ENCODE measurements around the gene CLRN1. TPM values are rescaled to one million over a fixed set of nuclear protein-coding genes. Genes with fewer than 3 reads are reported as not detected.

The CLRN1 gene, protein sequence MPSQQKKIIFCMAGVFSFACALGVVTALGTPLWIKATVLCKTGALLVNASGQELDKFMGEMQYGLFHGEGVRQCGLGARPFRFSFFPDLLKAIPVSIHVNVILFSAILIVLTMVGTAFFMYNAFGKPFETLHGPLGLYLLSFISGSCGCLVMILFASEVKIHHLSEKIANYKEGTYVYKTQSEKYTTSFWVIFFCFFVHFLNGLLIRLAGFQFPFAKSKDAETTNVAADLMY
- total RNA-seq (ENCODE audit: unreplicated experiment) = not detected
- long read RNA-seq = 0 reads

DNA sequence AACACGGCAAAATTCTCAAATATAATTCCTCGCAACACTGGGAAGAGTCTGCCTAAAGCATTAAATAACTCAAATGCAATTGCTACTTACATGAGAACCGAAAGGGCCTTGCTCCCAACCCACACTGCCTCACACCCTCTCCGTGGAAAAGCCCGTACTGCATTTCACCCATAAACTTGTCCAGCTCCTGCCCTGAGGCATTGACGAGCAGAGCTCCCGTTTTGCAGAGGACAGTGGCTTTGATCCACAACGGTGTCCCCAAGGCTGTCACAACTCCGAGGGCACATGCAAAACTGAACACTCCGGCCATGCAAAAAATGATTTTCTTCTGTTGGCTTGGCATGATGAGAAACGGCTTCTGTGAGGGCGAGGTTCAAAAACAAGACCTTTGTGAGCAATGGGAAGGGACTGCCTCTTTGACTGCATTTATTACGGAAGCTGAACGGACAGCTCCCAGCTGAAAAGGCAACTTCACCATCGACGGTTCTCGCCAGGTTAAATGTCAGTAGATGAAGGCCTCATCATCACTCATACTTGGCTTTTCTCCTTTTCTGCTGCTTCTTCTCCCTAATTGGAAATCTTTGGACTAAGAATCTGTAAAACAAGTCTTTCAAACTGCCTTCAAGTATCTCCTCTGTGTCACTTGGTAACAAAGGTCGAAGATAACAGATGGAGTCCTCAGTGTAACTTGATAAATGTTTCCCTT is at the start of gene CLRN1:
Gene CLRN1 (minus strand): TSS at position 362 of the 706 bp plus-strand sequence. CDS start 19 bp downstream, at position 343.
- Mint-ChIP-seq H3K36me3 (ENCODE audit: low read depth, unreplicated experiment) (no peaks in the 10 kb centered on the region), H3K27me3 (ENCODE audit: unreplicated experiment) (peaks cover 4% of the 10 kb centered on the region), H3K4me3 (ENCODE audit: unreplicated experiment) (no peak within 1 kb of the TSS), H3K4me1 (ENCODE audit: unreplicated experiment) (peaks cover 11% of the 10 kb centered on the region), H3K27ac (ENCODE audit: unreplicated experiment) (no peak within 1 kb of the TSS), H3K9me3 (ENCODE audit: unreplicated experiment) (no peaks in the 10 kb centered on the region)
- no peak for DNase-seq (ENCODE audit: low spot score)
- TF ChIP-seq, protein P1, sequence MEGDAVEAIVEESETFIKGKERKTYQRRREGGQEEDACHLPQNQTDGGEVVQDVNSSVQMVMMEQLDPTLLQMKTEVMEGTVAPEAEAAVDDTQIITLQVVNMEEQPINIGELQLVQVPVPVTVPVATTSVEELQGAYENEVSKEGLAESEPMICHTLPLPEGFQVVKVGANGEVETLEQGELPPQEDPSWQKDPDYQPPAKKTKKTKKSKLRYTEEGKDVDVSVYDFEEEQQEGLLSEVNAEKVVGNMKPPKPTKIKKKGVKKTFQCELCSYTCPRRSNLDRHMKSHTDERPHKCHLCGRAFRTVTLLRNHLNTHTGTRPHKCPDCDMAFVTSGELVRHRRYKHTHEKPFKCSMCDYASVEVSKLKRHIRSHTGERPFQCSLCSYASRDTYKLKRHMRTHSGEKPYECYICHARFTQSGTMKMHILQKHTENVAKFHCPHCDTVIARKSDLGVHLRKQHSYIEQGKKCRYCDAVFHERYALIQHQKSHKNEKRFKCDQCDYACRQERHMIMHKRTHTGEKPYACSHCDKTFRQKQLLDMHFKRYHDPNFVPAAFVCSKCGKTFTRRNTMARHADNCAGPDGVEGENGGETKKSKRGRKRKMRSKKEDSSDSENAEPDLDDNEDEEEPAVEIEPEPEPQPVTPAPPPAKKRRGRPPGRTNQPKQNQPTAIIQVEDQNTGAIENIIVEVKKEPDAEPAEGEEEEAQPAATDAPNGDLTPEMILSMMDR (IDR thresholded peaks at IDR 0.05; ENCODE audit: unreplicated experiment) = no peak

GRCh38 chr3:151016478-151016795 is 43.9 kb upstream of the CLRN1 start:
- no peaks in the 10 kb centered on the region for H3K36me3 Mint-ChIP-seq (ENCODE audit: low read depth, unreplicated experiment)
- H3K9me3 Mint-ChIP-seq (ENCODE audit: unreplicated experiment) = no peaks in the 10 kb centered on the region
- H3K4me1 Mint-ChIP-seq (ENCODE audit: unreplicated experiment) = no peaks in the 10 kb centered on the region
- H3K4me3 Mint-ChIP-seq (ENCODE audit: unreplicated experiment) = no peak overlapping the region
- H3K27me3 Mint-ChIP-seq (ENCODE audit: unreplicated experiment) = no peaks in the 10 kb centered on the region
- DNase-seq (ENCODE audit: low spot score) = no peak
- TF ChIP-seq, protein P1 (IDR thresholded peaks at IDR 0.05; ENCODE audit: unreplicated experiment) = no peak
- no peak overlapping the region for H3K27ac Mint-ChIP-seq (ENCODE audit: unreplicated experiment)

DNA sequence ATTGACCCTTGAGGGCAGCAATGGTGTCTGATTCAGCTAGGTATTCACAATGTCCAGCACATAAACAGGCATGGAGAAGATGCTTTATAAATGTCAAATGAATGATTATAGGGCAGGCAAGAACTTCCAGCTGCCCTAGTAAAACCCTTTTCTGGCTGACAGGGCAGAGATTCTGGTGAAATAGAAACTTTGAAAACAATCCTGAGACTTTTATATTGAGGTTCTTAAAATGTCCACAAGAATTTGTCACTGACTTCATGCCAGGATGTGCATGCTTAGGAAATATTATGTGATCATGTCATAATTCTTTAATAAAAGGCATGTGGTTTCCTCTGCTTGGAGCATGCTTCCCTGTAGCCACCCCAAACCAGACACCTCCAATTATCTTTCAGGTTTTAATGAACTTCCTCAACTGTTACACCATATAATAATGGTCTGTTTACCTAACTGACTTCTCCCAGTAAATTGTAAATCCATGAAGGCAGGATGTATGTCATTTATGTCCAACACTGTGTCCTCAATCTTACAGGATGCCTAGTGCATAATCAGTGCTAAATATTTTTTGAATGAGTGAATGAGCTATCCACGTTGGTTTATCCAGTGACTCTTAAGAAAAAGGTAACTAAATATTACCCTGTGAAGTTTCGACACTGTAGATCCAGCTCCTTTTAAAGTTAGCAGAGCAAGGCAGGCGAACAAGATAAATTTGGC is 43.4 kb upstream of the CLRN1 start:
- H3K36me3 Mint-ChIP-seq (ENCODE audit: low read depth, unreplicated experiment) = no peaks in the 10 kb centered on the region
- DNase-seq (ENCODE audit: low spot score) = no peak
- H3K27me3 Mint-ChIP-seq (ENCODE audit: unreplicated experiment) = no peaks in the 10 kb centered on the region
- no peak overlapping the region for H3K4me3 Mint-ChIP-seq (ENCODE audit: unreplicated experiment)
- TF ChIP-seq, protein P1 (IDR thresholded peaks at IDR 0.05; ENCODE audit: unreplicated experiment) = no peak
- no peak overlapping the region for H3K27ac Mint-ChIP-seq (ENCODE audit: unreplicated experiment)
- H3K9me3 Mint-ChIP-seq (ENCODE audit: unreplicated experiment) = no peaks in the 10 kb centered on the region
- H3K4me1 Mint-ChIP-seq (ENCODE audit: unreplicated experiment) = no peaks in the 10 kb centered on the region

DNA sequence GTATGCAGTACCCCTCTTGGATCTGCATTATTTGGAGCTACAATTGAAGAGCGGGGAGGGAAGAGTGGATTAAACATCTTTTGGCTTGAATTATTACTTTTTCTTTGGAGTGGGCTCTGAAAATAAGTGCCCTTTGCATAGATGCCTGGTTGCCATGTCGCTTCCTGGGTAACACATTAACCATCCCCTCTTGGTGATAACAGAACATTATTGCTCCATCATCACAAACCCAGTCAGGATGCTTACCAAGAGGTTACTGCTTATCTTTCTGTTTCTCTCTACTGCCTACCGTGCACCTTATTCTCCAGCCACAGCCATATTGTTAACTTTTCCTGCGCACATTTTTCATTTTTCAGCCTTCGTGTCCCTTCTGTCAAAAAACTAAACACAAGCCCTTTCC is 42.7 kb upstream of the CLRN1 start:
- Mint-ChIP-seq H3K4me3 (ENCODE audit: unreplicated experiment) (no peak overlapping the region), H3K9me3 (ENCODE audit: unreplicated experiment) (no peaks in the 10 kb centered on the region), H3K4me1 (ENCODE audit: unreplicated experiment) (no peaks in the 10 kb centered on the region), H3K27ac (ENCODE audit: unreplicated experiment) (no peak overlapping the region), H3K36me3 (ENCODE audit: low read depth, unreplicated experiment) (no peaks in the 10 kb centered on the region), H3K27me3 (ENCODE audit: unreplicated experiment) (no peaks in the 10 kb centered on the region)
- no peak for DNase-seq (ENCODE audit: low spot score)
- TF ChIP-seq, protein P1 (IDR thresholded peaks at IDR 0.05; ENCODE audit: unreplicated experiment) = no peak

All from endothelial cell (in vitro differentiated cells).